GM23338 (cell line): ENCODE data around the gene UBTD1.
"Not testable (repeated sequence)": the region's sequence is repeated elsewhere in the genome, so short reads cannot be mapped to it uniquely, and the experiment has no call there.

Source experiments
- CTCF ChIP-seq, 2 experiments: fragments of 200-600 bp in 1 of 2; sonication (generic) in 1 of 2; conservative IDR thresholded peaks; 2 replicates each; pipeline versions ENCODE4 v1.5.1 to v1.6.1; 2016 to 2017; ENCODE audit warnings: antibody characterized with exemption in 2 of 2, low read depth in 2 of 2, mild to moderate bottlenecking in 2 of 2, moderate library complexity in 1 of 2
- EZH2 ChIP-seq: fragments of 200-600 bp; sonication (generic); IDR thresholded peaks from one replicate; pipeline ENCODE4 v1.8.0; 2017; ENCODE audit warnings: antibody characterized with exemption, mild to moderate bottlenecking, low read depth; ENCODE audit not compliant: unreplicated experiment
- EZH2phosphoT487 ChIP-seq: fragments of 200-600 bp; sonication (generic); IDR thresholded peaks from one replicate; pipeline ENCODE4 v1.8.1; 2018; ENCODE audit warnings: antibody characterized with exemption; ENCODE audit not compliant: unreplicated experiment
- JUNB ChIP-seq: IDR thresholded peaks from one replicate; pipeline ENCODE4 v1.6.1; 2016; ENCODE audit warnings: antibody characterized with exemption; ENCODE audit not compliant: unreplicated experiment
- POLR2AphosphoS5 ChIP-seq: IDR thresholded peaks from 2 replicates; pipeline ENCODE4 v1.6.1; 2016; ENCODE audit warnings: antibody characterized with exemption, low read depth
- REST ChIP-seq: IDR thresholded peaks from one replicate; pipeline ENCODE4 v1.6.1; 2018; ENCODE audit warnings: antibody characterized with exemption; ENCODE audit not compliant: unreplicated experiment
- ZNF462 ChIP-seq: fragments of 250-450 bp; sonication (Bioruptor Pico); IDR thresholded peaks from 2 replicates; pipeline ENCODE4 v1.5.0; 2020; ENCODE audit warnings: mild to moderate bottlenecking, moderate library complexity

- not testable (repeated sequence) for TF ChIP-seq CTCF (conservative IDR thresholded peaks at IDR 0.05; ENCODE audit: low read depth in 2 of 2); POLR2AphosphoS5; EZH2phosphoT487; ZNF462 (CRISPR knock-in tag); EZH2; JUNB; REST
Measured at GRCh38 chr10:97576487-97576886, 77.8 kb downstream of the UBTD1 start.
